ENCODE results near the gene HAND2. TPM values are rescaled to one million over a fixed set of nuclear protein-coding genes. Genes with fewer than 3 reads are reported as not detected.

HAND2 gene
- total RNA-seq, 4 donors from 2014 or later: 0.31 to 3.8 (median 1.8) TPM

DNA sequence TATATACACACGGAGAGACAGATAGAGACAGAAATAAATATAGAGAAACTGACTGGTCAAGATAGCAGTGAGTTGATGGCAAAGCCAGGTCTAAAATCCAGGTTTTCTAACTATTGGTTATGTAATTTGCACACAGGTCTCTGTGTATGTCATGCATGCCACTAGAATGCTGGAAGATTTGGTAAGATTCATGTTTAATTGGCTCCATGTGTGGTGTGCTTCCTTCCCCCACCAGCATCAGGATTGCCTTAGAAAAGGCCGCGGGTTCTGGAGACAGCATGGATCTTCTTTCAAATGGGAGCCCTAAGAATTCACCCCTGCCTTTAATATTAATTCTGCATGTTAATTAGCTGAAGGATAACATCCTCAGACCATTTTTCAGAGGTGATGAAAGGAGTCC lies 31.3 kb downstream of the HAND2 start:
- Histone ChIP-seq H3K36me3 (no peaks in the 10 kb centered on the region), H3K27ac (no peak overlapping the region), H3K27me3 (peaks cover 0 to 89% (median 19%) of the 10 kb centered on the region in 4 donors), H3K9me3 (peaks cover 0 to 4% (median 0%) of the 10 kb centered on the region in 3 donors), H3K4me1 (peaks cover 0 to 24% (median 7%) of the 10 kb centered on the region in 3 donors), H3K4me3 (no peak overlapping the region)
- intact Hi-C loops (cut with DNase I): no loop called here
- no peak for TF ChIP-seq POLR2A (IDR thresholded peaks at IDR 0.05)
- TF ChIP-seq, protein P1, sequence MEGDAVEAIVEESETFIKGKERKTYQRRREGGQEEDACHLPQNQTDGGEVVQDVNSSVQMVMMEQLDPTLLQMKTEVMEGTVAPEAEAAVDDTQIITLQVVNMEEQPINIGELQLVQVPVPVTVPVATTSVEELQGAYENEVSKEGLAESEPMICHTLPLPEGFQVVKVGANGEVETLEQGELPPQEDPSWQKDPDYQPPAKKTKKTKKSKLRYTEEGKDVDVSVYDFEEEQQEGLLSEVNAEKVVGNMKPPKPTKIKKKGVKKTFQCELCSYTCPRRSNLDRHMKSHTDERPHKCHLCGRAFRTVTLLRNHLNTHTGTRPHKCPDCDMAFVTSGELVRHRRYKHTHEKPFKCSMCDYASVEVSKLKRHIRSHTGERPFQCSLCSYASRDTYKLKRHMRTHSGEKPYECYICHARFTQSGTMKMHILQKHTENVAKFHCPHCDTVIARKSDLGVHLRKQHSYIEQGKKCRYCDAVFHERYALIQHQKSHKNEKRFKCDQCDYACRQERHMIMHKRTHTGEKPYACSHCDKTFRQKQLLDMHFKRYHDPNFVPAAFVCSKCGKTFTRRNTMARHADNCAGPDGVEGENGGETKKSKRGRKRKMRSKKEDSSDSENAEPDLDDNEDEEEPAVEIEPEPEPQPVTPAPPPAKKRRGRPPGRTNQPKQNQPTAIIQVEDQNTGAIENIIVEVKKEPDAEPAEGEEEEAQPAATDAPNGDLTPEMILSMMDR (IDR thresholded peaks at IDR 0.05): no peak
- 88 to 98% methylated on average over 3 of the region's 3 CpGs for WGBS, 2 donors
- no peak for DNase-seq

DNA sequence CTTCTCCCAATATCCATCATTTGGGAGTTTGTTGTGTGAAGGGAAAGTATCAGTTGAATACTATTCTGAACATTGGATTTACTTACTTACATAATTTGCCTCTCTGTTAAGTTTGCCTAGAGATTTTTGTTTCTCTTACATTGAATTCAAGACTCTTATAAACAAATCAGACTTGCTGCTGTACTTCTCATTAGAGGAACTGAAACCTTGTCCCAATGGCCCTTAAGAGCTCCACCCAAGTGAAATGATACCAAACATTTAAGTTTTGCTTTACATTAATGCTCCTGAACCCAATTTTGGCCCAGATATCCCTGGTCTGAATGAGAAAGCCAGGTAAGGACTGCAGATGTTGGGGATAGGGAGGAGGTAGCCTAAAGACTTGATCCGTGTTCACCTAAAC lies 32.0 kb downstream of the HAND2 start:
- Histone ChIP-seq H3K27ac (no peak overlapping the region), H3K36me3 (no peaks in the 10 kb centered on the region), H3K27me3 (peaks cover 0 to 86% (median 16%) of the 10 kb centered on the region in 4 donors), H3K9me3 (peaks cover 0 to 4% (median 0%) of the 10 kb centered on the region in 3 donors), H3K4me3 (no peak overlapping the region), H3K4me1 (peaks cover 0 to 24% (median 7%) of the 10 kb centered on the region in 3 donors)
- intact Hi-C loops (cut with DNase I): no loop called here
- DNase-seq: no peak
- TF ChIP-seq, protein P1 (IDR thresholded peaks at IDR 0.05): no peak
- TF ChIP-seq POLR2A (IDR thresholded peaks at IDR 0.05): no peak
- WGBS, 2 donors: 67 to 82% methylated on average over 1 of the region's 1 CpG

DNA sequence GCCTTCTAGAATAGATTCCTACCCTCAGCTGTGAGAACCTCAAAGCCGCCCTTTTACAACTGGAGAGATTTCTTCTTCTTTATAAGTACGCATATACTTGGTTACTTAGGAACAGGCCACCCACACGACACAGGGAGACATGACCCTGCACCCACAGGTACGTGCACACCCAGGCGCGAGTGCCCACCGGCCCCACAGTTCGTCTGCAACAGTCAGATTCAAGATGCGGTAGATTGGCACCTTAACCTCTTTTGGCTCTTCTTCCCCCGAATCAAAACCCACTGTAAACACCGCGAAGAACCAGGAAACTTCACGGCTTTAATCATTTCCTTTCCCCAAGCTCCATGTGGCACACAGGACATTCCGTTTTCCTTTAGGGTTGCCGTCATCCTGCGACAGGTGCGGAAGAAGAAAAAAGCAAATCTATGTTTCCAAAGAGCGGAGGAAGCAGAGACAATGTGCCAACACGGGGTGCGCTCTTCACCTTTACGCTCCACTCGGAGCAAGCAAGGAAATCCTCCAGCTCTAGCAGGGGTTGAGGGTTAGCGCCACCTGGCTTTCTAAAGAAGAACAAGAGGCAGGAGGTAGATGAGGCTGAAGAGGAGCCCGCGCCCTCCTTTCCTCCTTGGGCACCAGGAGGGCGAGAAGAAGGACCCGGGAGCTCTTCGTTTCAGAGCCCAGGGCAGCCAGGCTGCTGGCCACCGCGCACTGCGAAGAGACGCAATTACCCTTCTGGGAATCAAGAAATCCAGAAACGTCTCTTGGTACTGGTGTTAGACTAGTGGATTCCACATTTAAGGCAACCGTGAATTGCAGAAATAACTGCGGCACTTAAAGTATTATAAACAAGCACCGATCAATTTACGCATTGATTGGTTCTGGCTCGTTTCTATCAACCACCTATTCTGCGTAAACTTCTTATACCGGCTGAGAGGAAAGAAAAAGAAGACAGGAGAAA lies 35.7 kb downstream of the HAND2 start:
- intact Hi-C loops (cut with DNase I): loop anchor here (5.0 kb wide), 1 partner anchor 77 kb away; no protein-coding TSS in a partner anchor
- H3K4me1 ChIP-seq: peaks cover 3 to 18% (median 3%) of the 10 kb centered on the region in 3 donors
- H3K27me3 ChIP-seq: peaks cover 0 to 51% (median 2%) of the 10 kb centered on the region in 4 donors
- no peak for DNase-seq
- peak overlapping the region; percentile 17 to 54 (median 32) for H3K4me3 ChIP-seq
- no peaks in the 10 kb centered on the region for H3K36me3 ChIP-seq
- no peaks in the 10 kb centered on the region for H3K9me3 ChIP-seq
- TF ChIP-seq, protein P1 (IDR thresholded peaks at IDR 0.05): peak; percentile 67 to 77 (median 74)
- TF ChIP-seq POLR2A (IDR thresholded peaks at IDR 0.05): no peak
- 19 to 21% methylated on average over 31 to 34 of the region's 40 CpGs for WGBS, 2 donors
- H3K27ac ChIP-seq: no peak overlapping the region

DNA sequence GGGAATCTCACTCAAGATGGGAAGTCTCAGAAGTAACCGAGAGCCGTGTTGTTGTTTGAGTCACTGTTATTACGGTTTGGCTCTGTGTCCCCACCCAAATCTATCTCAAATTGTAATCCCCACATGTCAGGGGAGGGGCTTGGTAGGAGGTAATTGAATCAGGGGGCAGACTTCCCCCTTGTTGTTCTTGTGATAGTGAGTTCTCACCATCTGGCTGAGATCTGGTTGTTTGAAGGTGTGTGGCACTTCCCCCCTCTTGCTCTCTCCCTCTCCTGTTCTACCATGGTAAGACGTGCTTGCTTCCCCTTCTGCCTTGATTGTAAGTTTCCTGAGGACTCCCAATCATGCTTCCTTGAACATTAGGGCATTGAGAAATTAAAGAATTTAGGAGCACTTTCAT lies 37.0 kb downstream of the HAND2 start:
- peaks cover 3 to 18% (median 3%) of the 10 kb centered on the region in 3 donors for H3K4me1 ChIP-seq
- WGBS, 2 donors: 85 to 86% methylated on average over 2 to 4 of the region's 4 CpGs
- no peak overlapping the region for H3K27ac ChIP-seq
- DNase-seq: no peak
- H3K9me3 ChIP-seq: no peaks in the 10 kb centered on the region
- no peak overlapping the region for H3K4me3 ChIP-seq
- intact Hi-C loops (cut with DNase I): loop anchor here (5.0 kb wide), 1 partner anchor 76 kb away; no protein-coding TSS in a partner anchor
- TF ChIP-seq POLR2A (IDR thresholded peaks at IDR 0.05): no peak
- TF ChIP-seq, protein P1 (IDR thresholded peaks at IDR 0.05): no peak
- H3K36me3 ChIP-seq: no peaks in the 10 kb centered on the region
- peaks cover 0 to 39% (median 2%) of the 10 kb centered on the region in 4 donors for H3K27me3 ChIP-seq

DNA sequence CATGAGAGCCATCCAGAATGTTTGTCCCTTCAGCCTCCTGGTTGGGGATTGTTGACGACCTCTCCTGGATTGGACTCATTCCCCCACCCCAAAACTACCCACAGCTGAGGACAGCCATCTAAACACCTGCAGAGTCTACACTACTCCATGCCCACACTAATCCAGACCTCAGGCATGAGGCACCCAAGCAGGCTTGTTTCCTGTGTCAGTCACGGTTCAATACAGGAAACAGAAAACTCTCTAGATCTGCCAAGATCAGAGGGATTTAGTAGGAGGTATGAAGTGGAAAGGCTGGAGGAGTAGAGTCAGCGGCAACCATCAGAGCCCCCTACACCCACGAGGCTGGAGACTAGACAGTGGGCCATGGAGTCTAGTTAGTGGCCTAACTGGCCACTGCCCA lies 37.7 kb downstream of the HAND2 start:
- Histone ChIP-seq H3K27ac (no peak overlapping the region), H3K27me3 (peaks cover 0 to 34% (median 2%) of the 10 kb centered on the region in 4 donors), H3K9me3 (no peaks in the 10 kb centered on the region), H3K4me1 (peaks cover 3 to 18% (median 3%) of the 10 kb centered on the region in 3 donors), H3K4me3 (no peak overlapping the region), H3K36me3 (no peaks in the 10 kb centered on the region)
- WGBS, 2 donors: 64 to 77% methylated on average over 4 of the region's 4 CpGs
- intact Hi-C loops (cut with DNase I): loop anchor here (5.0 kb wide), 1 partner anchor 75 kb away; no protein-coding TSS in a partner anchor
- no peak for TF ChIP-seq POLR2A (IDR thresholded peaks at IDR 0.05)
- TF ChIP-seq, protein P1 (IDR thresholded peaks at IDR 0.05): no peak
- DNase-seq: no peak
